Activated CD4-positive, alpha-beta T cell treated with anti-CD3 and anti-CD28 coated beads, Interleukin-2, amount 10 ng/mL, durations not matched to agents 7 days and 5 days (primary cell): ENCODE results near the gene TSPAN5. TPM values are rescaled to one million over a fixed set of nuclear protein-coding genes. Genes with fewer than 3 reads are reported as not detected.
A peak's percentile ranks its signal among the peaks of the same experiment; 100 is the strongest.

Source experiments
- CTCF ChIA-PET: fragments of 350-600 bp; sonication (Branson Sonifier 250); formaldehyde crosslinking; loops from one replicate; lab custom pipeline; 2021; ENCODE audit warnings: antibody characterized with exemption; lab: Charles Lee
- POLR2A ChIA-PET: fragments of 350-600 bp; sonication (Branson Sonifier 250); formaldehyde crosslinking; loops from one replicate; lab custom pipeline; 2021; ENCODE audit warnings: antibody characterized with exemption; lab: Charles Lee
- DNase-seq: peaks from one replicate; pipeline ENCODE4 v3.0.0-alpha.2; 2020
- H3K27ac Mint-ChIP-seq: one replicate; pipeline ENCODE4 v1.8.0; 2021; ENCODE audit warnings: mild to moderate bottlenecking, moderate library complexity, mixed read lengths
- H3K27me3 Mint-ChIP-seq: one replicate; pipeline ENCODE4 v1.8.0; 2021; ENCODE audit warnings: mixed read lengths
- H3K36me3 Mint-ChIP-seq: one replicate; pipeline ENCODE4 v1.8.0; 2021; ENCODE audit warnings: low read depth, mixed read lengths
- H3K4me1 Mint-ChIP-seq: one replicate; pipeline ENCODE4 v1.8.0; 2021; ENCODE audit warnings: mixed read lengths
- H3K4me3 Mint-ChIP-seq: one replicate; pipeline ENCODE4 v1.8.0; 2021; ENCODE audit warnings: mild to moderate bottlenecking, moderate library complexity, mixed read lengths
- H3K9me3 Mint-ChIP-seq: one replicate; pipeline ENCODE4 v1.8.0; 2021; ENCODE audit warnings: mixed read lengths
- total RNA-seq, 2 experiments: library from RNA; stranded (reverse); gene quantifications; one replicate each; pipeline ENCODE4 v1.2.3, GENCODE V29; 2021

The TSPAN5 gene
- total RNA-seq, 2 experiments from 2014 or later = 17.4 to 17.6 TPM

- H3K27me3 Mint-ChIP-seq = no peaks in the 10 kb centered on the region
- no peak for DNase-seq
- peaks cover 14% of the 10 kb centered on the region for H3K36me3 Mint-ChIP-seq
- H3K9me3 Mint-ChIP-seq = peaks cover 2% of the 10 kb centered on the region
- no peak overlapping the region for H3K27ac Mint-ChIP-seq
- ChIA-PET POLR2A (no interaction called here), CTCF (interaction anchor here (1.4 kb wide), 1 partner anchor 30 kb away, joined by 3 read pairs; no protein-coding TSS in a partner anchor)
- no peak overlapping the region for H3K4me3 Mint-ChIP-seq
- H3K4me1 Mint-ChIP-seq = peaks cover 37% of the 10 kb centered on the region
Measured at GRCh38 chr4:98623126-98623802, 35.1 kb downstream of the TSPAN5 start.

- no peaks in the 10 kb centered on the region for H3K27me3 Mint-ChIP-seq
- no peaks in the 10 kb centered on the region for H3K9me3 Mint-ChIP-seq
- peaks cover 11% of the 10 kb centered on the region for H3K36me3 Mint-ChIP-seq
- POLR2A ChIA-PET = no interaction called here
- DNase-seq = no peak
- H3K4me3 Mint-ChIP-seq = no peak overlapping the region
- peaks cover 15% of the 10 kb centered on the region for H3K4me1 Mint-ChIP-seq
- no peak overlapping the region for H3K27ac Mint-ChIP-seq
- CTCF ChIA-PET = interaction anchor here (1.9 kb wide), 1 partner anchor 9 kb away, joined by 5 read pairs; no protein-coding TSS in a partner anchor
Measured at GRCh38 chr4:98620087-98620784, 38.2 kb downstream of the TSPAN5 start.

- CTCF ChIA-PET = interaction anchor here (1.9 kb wide), 1 partner anchor 8 kb away, joined by 5 read pairs; no protein-coding TSS in a partner anchor
Measured at GRCh38 chr4:98619180-98619579, 39.2 kb downstream of the TSPAN5 start.

GRCh38 chr4:98618680-98619079 is 39.7 kb downstream of the TSPAN5 start:
- Mint-ChIP-seq H3K9me3 (no peaks in the 10 kb centered on the region), H3K27me3 (no peaks in the 10 kb centered on the region), H3K36me3 (peaks cover 9% of the 10 kb centered on the region), H3K4me1 (peaks cover 5% of the 10 kb centered on the region), H3K4me3 (no peak overlapping the region), H3K27ac (no peak overlapping the region)
- CTCF ChIA-PET = interaction anchor here (0.6 to 1.9 kb wide), 3 partner anchors 8 to 17 kb away, joined by 4 to 5 read pairs (median 5); no protein-coding TSS in a partner anchor
- no peak for DNase-seq
- POLR2A ChIA-PET = no interaction called here

More at GRCh38 chr4:98619180-98619579, 39.2 kb downstream of the TSPAN5 start:
- Mint-ChIP-seq H3K27me3 (no peaks in the 10 kb centered on the region), H3K4me1 (peaks cover 6% of the 10 kb centered on the region), H3K27ac (no peak overlapping the region), H3K36me3 (peaks cover 9% of the 10 kb centered on the region), H3K4me3 (no peak overlapping the region), H3K9me3 (no peaks in the 10 kb centered on the region)
- POLR2A ChIA-PET = no interaction called here
- DNase-seq = no peak

- H3K27me3 Mint-ChIP-seq = no peaks in the 10 kb centered on the region
- H3K9me3 Mint-ChIP-seq = no peaks in the 10 kb centered on the region
- H3K4me3 Mint-ChIP-seq = no peak overlapping the region
- no peak for DNase-seq
- CTCF ChIA-PET = interaction anchor here (1.1 to 1.9 kb wide), 3 partner anchors 11 to 19 kb away, joined by 3 to 5 read pairs (median 4); no protein-coding TSS in a partner anchor
- peaks cover 16% of the 10 kb centered on the region for H3K4me1 Mint-ChIP-seq
- H3K27ac Mint-ChIP-seq = no peak overlapping the region
- H3K36me3 Mint-ChIP-seq = peaks cover 7% of the 10 kb centered on the region
- POLR2A ChIA-PET = no interaction called here
Measured at GRCh38 chr4:98617358-98618047, 40.9 kb downstream of the TSPAN5 start.

GRCh38 chr4:98615991-98616390 is 42.4 kb downstream of the TSPAN5 start:
- CTCF ChIA-PET = interaction anchor here (1.1 kb wide), 1 partner anchor 25 kb away, joined by 3 read pairs; no protein-coding TSS in a partner anchor

GRCh38 chr4:98614662-98615061 is 43.7 kb downstream of the TSPAN5 start:
- ChIA-PET POLR2A (no interaction called here), CTCF (interaction anchor here (1.2 kb wide), 1 partner anchor 11 kb away, joined by 3 read pairs; no protein-coding TSS in a partner anchor)
- Mint-ChIP-seq H3K9me3 (no peaks in the 10 kb centered on the region), H3K27ac (no peak overlapping the region), H3K36me3 (peaks cover 5% of the 10 kb centered on the region), H3K4me3 (no peak overlapping the region), H3K4me1 (peaks cover 24% of the 10 kb centered on the region), H3K27me3 (no peaks in the 10 kb centered on the region)
- DNase-seq = no peak

More at GRCh38 chr4:98615991-98616390, 42.4 kb downstream of the TSPAN5 start:
- Mint-ChIP-seq H3K27ac (no peak overlapping the region), H3K9me3 (no peaks in the 10 kb centered on the region), H3K27me3 (no peaks in the 10 kb centered on the region), H3K4me3 (no peak overlapping the region), H3K36me3 (peaks cover 7% of the 10 kb centered on the region), H3K4me1 (peaks cover 22% of the 10 kb centered on the region)
- DNase-seq = no peak
- POLR2A ChIA-PET = no interaction called here

- CTCF ChIA-PET = interaction anchor here (1.2 kb wide), 1 partner anchor 11 kb away, joined by 3 read pairs; no protein-coding TSS in a partner anchor
- no peaks in the 10 kb centered on the region for H3K27me3 Mint-ChIP-seq
- no peaks in the 10 kb centered on the region for H3K9me3 Mint-ChIP-seq
- no peak overlapping the region for H3K4me3 Mint-ChIP-seq
- no peak for DNase-seq
- POLR2A ChIA-PET = no interaction called here
- H3K4me1 Mint-ChIP-seq = peaks cover 29% of the 10 kb centered on the region
- H3K27ac Mint-ChIP-seq = no peak overlapping the region
- peaks cover 5% of the 10 kb centered on the region for H3K36me3 Mint-ChIP-seq
Measured at GRCh38 chr4:98614094-98614493, 44.3 kb downstream of the TSPAN5 start.

GRCh38 chr4:98613453-98614075 is 44.8 kb downstream of the TSPAN5 start:
- POLR2A ChIA-PET = no interaction called here
- Mint-ChIP-seq H3K27ac (no peak overlapping the region), H3K4me1 (peaks cover 34% of the 10 kb centered on the region)

GRCh38 chr4:98612318-98613250 is 45.8 kb downstream of the TSPAN5 start:
- Mint-ChIP-seq H3K4me1 (peaks cover 39% of the 10 kb centered on the region), H3K9me3 (no peaks in the 10 kb centered on the region), H3K4me3 (no peak overlapping the region), H3K27me3 (no peaks in the 10 kb centered on the region), H3K27ac (peak overlapping the region; percentile 52), H3K36me3 (peaks cover 5% of the 10 kb centered on the region)
- CTCF ChIA-PET = no interaction called here
- POLR2A ChIA-PET = no interaction called here
- DNase-seq = no peak

More at GRCh38 chr4:98613453-98614075, 44.8 kb downstream of the TSPAN5 start:
- Mint-ChIP-seq H3K27me3 (no peaks in the 10 kb centered on the region), H3K4me3 (no peak overlapping the region), H3K36me3 (peaks cover 5% of the 10 kb centered on the region), H3K9me3 (no peaks in the 10 kb centered on the region)
- CTCF ChIA-PET = no interaction called here
- DNase-seq = no peak

GRCh38 chr4:98611677-98612317 is 46.6 kb downstream of the TSPAN5 start:
- no peaks in the 10 kb centered on the region for H3K27me3 Mint-ChIP-seq
- no peaks in the 10 kb centered on the region for H3K9me3 Mint-ChIP-seq
- no peak overlapping the region for H3K27ac Mint-ChIP-seq
- ChIA-PET CTCF (interaction anchor here (1.6 kb wide), 1 partner anchor 8 kb away, joined by 5 read pairs; no protein-coding TSS in a partner anchor), POLR2A (no interaction called here)
- H3K4me1 Mint-ChIP-seq = peaks cover 39% of the 10 kb centered on the region
- peaks cover 5% of the 10 kb centered on the region for H3K36me3 Mint-ChIP-seq
- H3K4me3 Mint-ChIP-seq = no peak overlapping the region
- DNase-seq = no peak
